GM12892 (cell line): ENCODE results near the gene CPA3.

Experiments
- DNase-seq: peaks from one replicate; pipeline ENCODE4 v3.0.0; 2011; ENCODE audit not compliant: insufficient read length
- FAIRE-seq: peaks from 2 replicates; lab custom pipeline; 2011; peaks lifted over from hg19 to GRCh38; lab: Jason Lieb, UNC
- POLR2A ChIP-seq: IDR thresholded peaks from 2 replicates; pipeline ENCODE4 v1.6.1; 2011; ENCODE audit warnings: low read depth, low read length, control low read depth
- POLR2AphosphoS5 ChIP-seq: IDR thresholded peaks from 2 replicates; pipeline ENCODE4 v1.6.1; 2011; ENCODE audit warnings: low read depth, low read length, control low read depth
- TAF1 ChIP-seq: IDR thresholded peaks from 2 replicates; pipeline ENCODE4 v1.6.1; 2011; ENCODE audit warnings: low read depth, mild to moderate bottlenecking, control low read depth, low read length, borderline replicate concordance

CPA3 gene

GRCh38 chr3:148896062-148896461 lies 31.0 kb downstream of the CPA3 start:
- TF ChIP-seq POLR2A (no peak), POLR2AphosphoS5 (no peak), TAF1 (no peak)
- FAIRE-seq (no peak), DNase-seq (no peak)

GRCh38 chr3:148901987-148902791 lies 37.1 kb downstream of the CPA3 start:
- DNase-seq (no peak), FAIRE-seq (no peak)
- TF ChIP-seq POLR2AphosphoS5 (no peak), TAF1 (no peak), POLR2A (no peak)

GRCh38 chr3:148903022-148903442 lies 37.9 kb downstream of the CPA3 start:
- TF ChIP-seq POLR2A = no peak
- no peak for TF ChIP-seq TAF1
- no peak for TF ChIP-seq POLR2AphosphoS5
- no peak for DNase-seq

GRCh38 chr3:148903941-148904340 lies 38.8 kb downstream of the CPA3 start:
- FAIRE-seq (no peak), DNase-seq (no peak)
- TF ChIP-seq TAF1 (no peak), POLR2AphosphoS5 (no peak), POLR2A (no peak)

More at GRCh38 chr3:148903022-148903442, 37.9 kb downstream of the CPA3 start:
- FAIRE-seq = no peak

GRCh38 chr3:148906667-148907066 lies 41.6 kb downstream of the CPA3 start:
- TF ChIP-seq POLR2A (no peak), TAF1 (no peak), POLR2AphosphoS5 (no peak)
- DNase-seq = no peak
- FAIRE-seq = no peak

GRCh38 chr3:148911173-148911572 lies 46.1 kb downstream of the CPA3 start:
- FAIRE-seq (no peak), DNase-seq (no peak)
- no peak for TF ChIP-seq POLR2A
- TF ChIP-seq POLR2AphosphoS5 = no peak
- no peak for TF ChIP-seq TAF1

GRCh38 chr3:148911592-148911991 lies 46.5 kb downstream of the CPA3 start:
- FAIRE-seq (no peak), DNase-seq (no peak)
- TF ChIP-seq TAF1 (no peak), POLR2AphosphoS5 (no peak), POLR2A (no peak)

GRCh38 chr3:148914936-148915690 lies 50.0 kb downstream of the CPA3 start:
- TF ChIP-seq POLR2A (no peak), TAF1 (no peak), POLR2AphosphoS5 (no peak)
- no peak for DNase-seq
- no peak for FAIRE-seq

GRCh38 chr3:148916132-148916531 lies 51.0 kb downstream of the CPA3 start:
- TF ChIP-seq POLR2AphosphoS5 = no peak
- TF ChIP-seq TAF1 = no peak
- no peak for TF ChIP-seq POLR2A
- no peak for FAIRE-seq
- no peak for DNase-seq

GRCh38 chr3:148922467-148922866 lies 57.4 kb downstream of the CPA3 start:
- TF ChIP-seq TAF1 (no peak), POLR2A (no peak), POLR2AphosphoS5 (no peak)
- DNase-seq (no peak), FAIRE-seq (no peak)

- no peak for FAIRE-seq
- no peak for DNase-seq
- TF ChIP-seq TAF1 (no peak), POLR2AphosphoS5 (no peak)
These were observed 58.5 kb downstream of the CPA3 start for GRCh38 chr3:148923592-148923991.
